Right ventricle myocardium superior (tissue), 1 donor: ENCODE data around the gene H2BK1. TPM values are rescaled to one million over a fixed set of nuclear protein-coding genes. Genes with fewer than 3 reads are reported as not detected.
A peak's percentile ranks its signal among the peaks of the same experiment; 100 is the strongest.

Source experiments
- ATAC-seq: fragments of 200-7000 bp; cut with Tn5 transposase; one replicate; pipeline ENCODE4 v1.9.1; 2020; ENCODE audit warnings: mild to moderate bottlenecking; ENCODE audit not compliant: poor library complexity
- DNase-seq: peaks from one replicate; pipeline ENCODE4 v3.0.0-alpha.2; 2020
- intact Hi-C: fragments of 100-400 bp; cut with DNase I; formaldehyde crosslinking; loops from one replicate; pipeline ENCODE4 v1.11.2; 2022
- total RNA-seq: library from RNA; stranded (reverse); fragmentation: NEBNext Ultra II Directional; extraction: Animal tissue kit (Norgen Biotek cat#: 25700); gene quantifications from one replicate; pipeline ENCODE4 v1.2.1, GENCODE V29; 2021
- donor health status: DM: no; HTN: yes; CAD: no; lungs with severe emphysema.

Gene H2BK1
- total RNA-seq, 1 donor from 2014 or later, result not detected

GRCh38 chr7:151173386-151174245 lies 36.7 kb downstream of the H2BK1 start:
- no peak for ATAC-seq

GRCh38 chr7:151172273-151173141 lies 37.8 kb downstream of the H2BK1 start:
- intact Hi-C loops, result loop anchor here (2.0 kb wide), 1 partner anchor 48 kb away; no protein-coding TSS in a partner anchor
- DNase-seq (peak; percentile 89), ATAC-seq (peak; percentile 75)

More at GRCh38 chr7:151173386-151174245, 36.7 kb downstream of the H2BK1 start:
- intact Hi-C loops, result loop anchor here (2.0 kb wide), 1 partner anchor 49 kb away; no protein-coding TSS in a partner anchor
- no peak for DNase-seq

- DNase-seq (no peak), ATAC-seq (no peak)
- intact Hi-C loops, result no loop called here
Observed at GRCh38 chr7:151168787-151169162, 41.5 kb downstream of the H2BK1 start.

GRCh38 chr7:151168003-151168786 lies 42.1 kb downstream of the H2BK1 start:
- ATAC-seq (peak; percentile 72), DNase-seq (peak; percentile 62)
- intact Hi-C loops, result no loop called here

- ATAC-seq (peak; percentile 42), DNase-seq (no peak)
- intact Hi-C loops, result no loop called here
Observed at GRCh38 chr7:151167197-151167961, 42.9 kb downstream of the H2BK1 start, which contains the start of gene GBX1. Gene GBX1 (minus strand): TSS chr7:151167694. CDS start chr7:151167548, 146 bp downstream.

- ATAC-seq (no peak), DNase-seq (no peak)
- intact Hi-C loops, result no loop called here
Observed at GRCh38 chr7:151166629-151167196, 43.6 kb downstream of the H2BK1 start.

GRCh38 chr7:151161757-151162156 lies 48.5 kb downstream of the H2BK1 start:
- intact Hi-C loops, result no loop called here
- DNase-seq (no peak), ATAC-seq (no peak)

Other genes starting within 250 kb of the H2BK1 start
- gene KCNH2, start 232.2 kb downstream of the H2BK1 start, total RNA-seq, result 88.9 TPM
- gene NOS3, start 219.5 kb downstream of the H2BK1 start, total RNA-seq, result 10.0 TPM
- not detected for gene ATG9B, start 186.0 kb downstream of the H2BK1 start, total RNA-seq
- 24.6 TPM for gene ABCB8, start 182.0 kb downstream of the H2BK1 start, total RNA-seq
- 6.5 TPM for gene ASIC3, start 162.0 kb downstream of the H2BK1 start, total RNA-seq
- 6.3 TPM for gene CDK5, start 152.6 kb downstream of the H2BK1 start, total RNA-seq
- 49.7 TPM for gene SLC4A2, start 150.9 kb downstream of the H2BK1 start, total RNA-seq
- 81.1 TPM for gene FASTK, start 129.7 kb downstream of the H2BK1 start, total RNA-seq
- 33.9 TPM for gene TMUB1, start 127.0 kb downstream of the H2BK1 start, total RNA-seq
- 62.7 TPM for gene AGAP3, start 124.0 kb downstream of the H2BK1 start, total RNA-seq
- gene GBX1, start 42.8 kb downstream of the H2BK1 start, total RNA-seq, result 2.7 TPM
- gene ASB10, start 23.2 kb downstream of the H2BK1 start, total RNA-seq, result 42.6 TPM
- gene ABCF2, start 16.7 kb upstream of the H2BK1 start, total RNA-seq, result 23.9 TPM
- gene CHPF2, start 22.0 kb upstream of the H2BK1 start, total RNA-seq, result 10.5 TPM
- 131 TPM for gene SMARCD3, start 38.2 kb upstream of the H2BK1 start, total RNA-seq
- 30.8 TPM for gene NUB1, start 131.3 kb upstream of the H2BK1 start, total RNA-seq
- gene WDR86, start 199.6 kb upstream of the H2BK1 start, total RNA-seq, result 0.48 TPM
- gene CRYGN, start 229.7 kb upstream of the H2BK1 start, total RNA-seq, result 0.43 TPM